ENCODE results near the gene MUC20.
"Not testable (repeated sequence)": the region's sequence is repeated elsewhere in the genome, so short reads cannot be mapped to it uniquely, and the experiment has no call there.

MUC20 gene

DNA sequence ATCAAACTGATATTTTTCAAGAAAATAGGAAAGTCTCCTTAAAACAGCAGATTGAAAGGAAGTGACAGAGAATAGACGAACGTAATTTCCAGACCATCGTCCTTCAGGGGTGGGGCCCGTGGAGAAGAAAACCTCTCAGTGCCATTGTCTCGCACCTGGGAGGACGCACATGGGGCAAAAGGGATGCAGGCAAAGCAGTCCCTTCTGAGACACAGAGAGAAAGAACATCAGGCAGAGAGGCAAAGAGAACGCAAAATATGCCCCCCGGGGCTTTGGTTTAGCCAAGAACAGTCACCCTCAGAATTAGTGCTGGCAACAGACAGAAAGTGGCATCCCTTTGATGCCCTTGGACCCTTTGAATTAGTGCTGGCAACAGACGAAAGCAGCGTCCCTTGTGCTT is 37.0 kb downstream of the MUC20 start:
- no peak for DNase-seq

GRCh38 chr3:195758721-195759353 is 38.1 kb downstream of the MUC20 start:
- no peak for DNase-seq

GRCh38 chr3:195760345-195761122 is 39.8 kb downstream of the MUC20 start:
- DNase-seq = no peak

GRCh38 chr3:195761123-195761566 is 40.4 kb downstream of the MUC20 start:
- no peak for DNase-seq

DNA sequence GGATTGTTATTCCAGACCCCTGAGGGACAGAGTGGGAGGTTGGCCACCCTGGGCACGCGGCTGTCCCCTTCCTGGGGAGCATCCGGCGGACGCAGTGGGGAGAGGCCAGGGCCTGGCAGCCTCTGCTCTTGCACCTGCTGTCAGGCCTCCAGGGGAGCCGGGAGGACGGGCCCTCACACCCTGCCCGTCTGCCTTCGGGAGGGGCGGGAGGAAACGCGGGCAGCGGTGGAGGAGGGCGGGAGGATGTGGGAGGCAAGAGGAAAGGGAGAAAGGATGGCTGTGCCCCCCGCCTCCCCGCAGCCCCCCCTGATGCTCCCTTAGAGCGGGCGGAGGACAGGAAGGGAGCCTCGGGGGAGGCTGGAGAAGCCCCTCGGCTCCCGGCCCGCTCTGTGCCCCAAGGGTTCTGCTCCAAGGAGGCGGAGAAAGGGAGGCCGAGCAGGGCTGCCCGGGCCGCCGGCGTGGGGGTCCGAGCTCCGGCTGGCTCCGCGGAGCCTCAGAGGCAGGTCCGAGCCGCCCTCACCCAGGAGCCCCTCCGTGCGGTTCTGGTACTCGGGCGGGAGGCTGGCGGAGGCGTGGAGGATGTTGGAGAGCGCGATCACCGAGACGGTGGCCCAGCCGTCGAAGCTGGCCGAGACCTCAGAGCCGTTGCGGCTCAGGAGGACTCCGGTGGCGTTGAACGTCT is 40.9 kb downstream of the MUC20 start:
- DNase-seq = no peak

- DNase-seq = no peak
Observed at GRCh38 chr3:195762249-195762585, 41.4 kb downstream of the MUC20 start.

GRCh38 chr3:195762611-195763010 is 41.8 kb downstream of the MUC20 start:
- DNase-seq = no peak

DNA sequence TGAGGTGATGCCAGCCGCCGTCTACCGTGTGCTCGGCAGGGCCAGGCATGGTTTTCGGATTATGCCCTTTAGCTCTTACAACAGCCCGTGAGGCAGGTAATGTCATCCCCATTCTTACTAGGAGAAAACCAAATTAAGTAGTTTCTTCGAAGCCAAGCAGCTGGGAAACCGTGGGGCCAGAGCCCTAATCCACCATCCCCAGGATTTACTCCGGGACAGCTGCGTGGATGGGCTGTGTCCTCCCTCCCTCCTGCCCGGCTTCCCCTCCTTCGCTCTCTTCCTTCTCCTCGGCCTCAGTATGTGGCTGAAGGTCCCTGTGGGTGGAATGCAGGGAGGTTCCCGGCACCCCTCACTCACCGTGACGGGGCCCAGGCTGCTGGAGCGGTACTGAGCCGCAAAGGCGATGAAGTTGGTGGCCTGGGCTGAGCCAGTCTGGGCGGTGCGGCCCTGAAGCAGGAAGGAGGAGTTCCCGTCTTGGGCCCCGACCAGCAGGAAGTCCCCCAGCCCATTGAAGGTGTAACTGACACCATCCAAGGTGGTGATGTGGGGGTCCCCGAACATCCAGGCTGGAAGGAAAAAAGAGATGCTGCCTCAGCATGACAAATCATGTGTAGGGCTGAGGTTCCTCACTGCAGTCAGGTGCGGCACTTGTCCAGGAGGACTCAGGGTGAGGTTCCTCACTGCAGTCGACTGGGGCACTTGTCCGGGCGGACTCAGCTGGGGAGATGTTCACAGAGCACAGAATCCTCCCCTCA is 42.5 kb downstream of the MUC20 start:
- DNase-seq = no peak

DNA sequence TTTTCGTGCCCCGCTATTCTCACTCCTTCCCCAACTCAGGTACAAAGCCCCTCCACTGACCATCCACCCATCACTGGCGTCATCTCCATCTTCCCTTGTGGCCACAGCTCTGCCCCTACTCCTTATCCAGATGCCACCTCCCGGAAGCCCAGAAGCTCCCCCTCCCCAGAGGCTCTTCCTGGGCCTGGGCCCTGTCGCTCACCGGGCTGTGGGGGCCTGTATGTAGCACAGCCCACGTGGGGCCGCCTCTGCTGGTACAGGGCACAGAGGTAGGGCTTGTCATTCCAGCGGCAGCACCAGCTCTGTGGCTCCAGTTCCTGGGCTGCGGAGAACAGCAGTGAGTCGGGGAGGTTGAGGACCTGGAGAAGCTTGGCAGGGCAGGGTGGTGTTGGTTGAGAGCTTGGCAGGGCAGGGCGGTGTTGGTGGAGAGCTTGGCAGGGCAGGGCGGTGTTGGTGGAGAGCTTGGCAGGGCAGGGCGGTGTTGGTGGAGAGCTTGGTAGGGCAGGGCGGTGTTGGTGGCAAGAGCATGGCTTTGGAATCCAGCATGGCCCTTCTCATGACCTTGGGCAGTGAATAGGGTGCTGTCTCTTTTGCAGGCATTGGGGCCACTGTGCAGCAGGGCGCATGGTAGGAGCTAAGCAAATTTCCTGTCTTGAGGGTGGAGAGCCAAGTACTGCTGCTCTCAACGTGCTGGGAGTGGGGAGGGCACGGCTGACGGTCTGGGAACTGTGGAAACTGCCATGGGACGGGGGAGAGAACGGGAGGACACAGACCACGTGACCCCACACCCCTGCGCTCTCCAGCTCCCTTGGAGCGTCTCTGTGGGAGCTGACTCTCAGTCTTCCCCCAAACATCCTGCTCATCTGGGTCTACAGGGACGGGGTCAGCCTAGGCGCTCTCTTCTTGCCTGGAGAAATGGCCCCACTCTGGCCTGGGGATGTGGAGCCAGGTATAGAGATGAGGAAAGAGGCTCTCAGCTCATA is 43.4 kb downstream of the MUC20 start:
- no peak for DNase-seq

- DNase-seq = no peak
Observed at GRCh38 chr3:195764961-195765706, 44.4 kb downstream of the MUC20 start.

GRCh38 chr3:195766671-195767070 is 45.9 kb downstream of the MUC20 start:
- DNase-seq = no peak

DNA sequence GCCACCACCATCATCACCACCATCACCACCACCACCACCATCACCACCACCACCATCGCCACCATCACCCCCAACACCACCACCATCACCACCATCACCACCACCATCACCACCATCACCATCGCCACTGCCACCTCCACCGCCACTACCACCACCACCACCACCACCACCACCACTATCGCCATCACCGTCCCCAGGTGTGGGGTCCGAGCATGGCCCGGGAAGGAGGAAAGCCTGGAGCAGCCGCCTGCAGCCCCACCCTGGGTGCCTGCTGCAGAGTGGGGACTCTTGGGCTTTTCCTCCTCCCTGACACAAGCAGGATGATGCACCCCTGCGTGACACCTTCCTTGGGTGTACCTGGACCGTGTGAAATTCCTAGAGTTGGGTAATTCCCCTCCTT is 47.0 kb downstream of the MUC20 start:
- no peak for DNase-seq

- no peak for DNase-seq
Observed at GRCh38 chr3:195768414-195768813, 47.6 kb downstream of the MUC20 start.

- no peak for DNase-seq
Observed at GRCh38 chr3:195768831-195769303, 48.1 kb downstream of the MUC20 start.

GRCh38 chr3:195769551-195769950 is 48.8 kb downstream of the MUC20 start:
- no peak for DNase-seq

DNA sequence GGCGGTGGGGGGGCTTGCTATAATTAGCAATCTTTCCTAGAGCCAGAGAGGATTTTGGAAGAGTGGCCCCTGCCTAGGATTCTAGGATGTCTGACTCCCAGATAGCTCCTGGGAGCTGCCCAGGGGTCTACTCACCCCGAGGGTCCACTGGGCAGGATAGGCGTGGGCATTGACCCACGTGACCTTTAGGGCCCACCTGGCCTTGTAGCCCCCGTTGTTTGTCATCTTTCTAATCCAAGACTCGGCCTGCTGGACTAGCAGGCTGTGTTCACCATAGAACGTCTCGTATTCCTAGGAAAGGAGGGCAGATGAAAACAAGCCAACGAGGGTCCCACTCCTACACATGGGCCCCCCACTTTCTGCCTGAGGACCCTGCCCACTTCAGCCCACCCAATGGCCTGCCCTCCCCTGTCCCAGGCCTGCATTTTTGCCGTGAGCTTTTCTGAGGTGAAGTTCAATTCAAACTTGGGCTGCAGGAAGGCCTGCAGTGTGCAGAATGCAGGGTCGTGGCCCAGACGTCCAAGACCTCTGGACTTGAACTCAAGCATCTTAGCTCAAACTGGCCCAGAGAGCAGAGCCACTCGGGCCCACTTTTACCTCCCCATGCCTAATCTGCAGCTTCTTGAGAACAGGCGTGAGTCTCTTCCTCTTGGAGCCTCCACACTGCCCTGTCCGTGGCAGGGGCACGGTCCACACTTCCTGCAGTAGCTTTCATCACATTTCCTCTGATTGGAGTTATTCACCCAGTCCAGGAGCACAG is 49.5 kb downstream of the MUC20 start:
- DNase-seq = no peak

GRCh38 chr3:195770841-195771645 is 50.3 kb downstream of the MUC20 start:
- DNase-seq = not testable (repeated sequence)

GRCh38 chr3:195771646-195772300 is 51.0 kb downstream of the MUC20 start:
- no peak for DNase-seq

DNA sequence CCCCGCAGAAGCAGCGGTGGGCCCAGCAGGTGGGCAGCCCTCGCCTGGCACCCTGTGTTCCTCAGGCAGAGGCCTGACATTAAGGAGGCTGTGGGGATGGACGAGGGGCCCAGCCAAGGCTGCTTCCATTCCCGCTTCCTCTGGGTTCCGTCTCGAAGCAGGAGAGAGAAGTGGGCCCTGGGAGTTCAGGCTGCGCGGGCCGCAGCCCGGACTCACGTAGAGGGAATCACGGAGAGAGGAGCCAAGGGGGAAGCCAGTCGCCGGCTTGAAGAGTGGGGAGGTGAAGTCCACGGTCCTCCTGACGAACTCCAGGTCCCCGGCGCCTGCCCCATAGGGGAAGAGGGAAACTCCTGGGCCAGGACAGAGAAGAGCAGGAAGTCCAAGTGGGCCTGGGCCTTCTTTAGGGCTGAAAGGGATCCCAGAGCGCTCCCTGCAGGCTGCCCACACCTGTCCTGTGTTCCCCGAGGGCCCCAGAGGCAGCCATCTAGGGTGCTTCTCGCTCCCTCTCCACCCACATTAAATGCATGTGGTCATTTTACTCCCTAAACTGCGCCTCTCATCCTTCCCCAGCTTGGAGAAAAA is 53.3 kb downstream of the MUC20 start:
- DNase-seq = no peak

Measured in NCI-H187 (cell line).